Right lobe of liver (tissue), 4 donors: ENCODE results near the gene HTR2C.

Source experiments
- POLR2A ChIP-seq: fragments of 450-650 bp; IDR thresholded peaks from one replicate; pipeline ENCODE4 v1.6.1; 2017; ENCODE audit warnings: antibody characterized with exemption, mild to moderate bottlenecking
- TF ChIP-seq, protein P1 (sequence below), 4 donors: fragments of 200-600 bp in 3 of 4; fragments of 450-650 bp in 1 of 4; IDR thresholded peaks; one replicate each; pipeline versions ENCODE4 v1.5.1 to v1.8.0; 2016 to 2022; ENCODE audit warnings: antibody characterized with exemption in 4 of 4, mild to moderate bottlenecking in 2 of 4
- donor health status: DM: no; HTN: no; CAD: no.
- donor health status: DM: no; HTN: no; CAD: no.
- donor health status: DM: no; HTN: yes; CAD: no.

DNA sequence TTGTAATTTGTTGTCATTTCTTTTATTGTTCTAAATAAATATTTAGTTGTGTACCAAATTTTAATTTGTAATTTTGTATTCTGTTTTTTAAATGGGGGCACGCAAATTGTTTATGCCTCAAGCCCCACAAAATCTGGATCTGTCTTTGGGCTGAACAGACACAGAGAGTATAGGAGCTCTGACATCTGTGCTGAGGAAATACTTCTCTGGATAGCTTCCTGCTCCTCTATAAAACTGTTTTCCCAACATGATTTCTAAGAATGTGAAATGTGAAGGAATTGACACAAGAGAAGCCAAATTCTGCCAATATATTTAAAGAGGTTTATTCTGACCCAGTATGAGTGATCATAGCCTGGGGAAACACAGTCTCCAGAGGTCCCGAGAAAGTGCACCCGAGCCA lies 340.5 kb downstream of the HTR2C start:
- TF ChIP-seq POLR2A, result no peak
- TF ChIP-seq, protein P1, sequence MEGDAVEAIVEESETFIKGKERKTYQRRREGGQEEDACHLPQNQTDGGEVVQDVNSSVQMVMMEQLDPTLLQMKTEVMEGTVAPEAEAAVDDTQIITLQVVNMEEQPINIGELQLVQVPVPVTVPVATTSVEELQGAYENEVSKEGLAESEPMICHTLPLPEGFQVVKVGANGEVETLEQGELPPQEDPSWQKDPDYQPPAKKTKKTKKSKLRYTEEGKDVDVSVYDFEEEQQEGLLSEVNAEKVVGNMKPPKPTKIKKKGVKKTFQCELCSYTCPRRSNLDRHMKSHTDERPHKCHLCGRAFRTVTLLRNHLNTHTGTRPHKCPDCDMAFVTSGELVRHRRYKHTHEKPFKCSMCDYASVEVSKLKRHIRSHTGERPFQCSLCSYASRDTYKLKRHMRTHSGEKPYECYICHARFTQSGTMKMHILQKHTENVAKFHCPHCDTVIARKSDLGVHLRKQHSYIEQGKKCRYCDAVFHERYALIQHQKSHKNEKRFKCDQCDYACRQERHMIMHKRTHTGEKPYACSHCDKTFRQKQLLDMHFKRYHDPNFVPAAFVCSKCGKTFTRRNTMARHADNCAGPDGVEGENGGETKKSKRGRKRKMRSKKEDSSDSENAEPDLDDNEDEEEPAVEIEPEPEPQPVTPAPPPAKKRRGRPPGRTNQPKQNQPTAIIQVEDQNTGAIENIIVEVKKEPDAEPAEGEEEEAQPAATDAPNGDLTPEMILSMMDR (IDR thresholded peaks at IDR 0.05), result no peak
